Liver (tissue), 3 donors: ENCODE measurements around the gene OXNAD1.

Experiments
- CTCF ChIP-seq: fragments of 150-350 bp; IDR thresholded peaks from 2 replicates; pipeline ENCODE4 v1.5.1; 2017; ENCODE audit warnings: improper control_type of control experiment, low read depth, low read length; ENCODE audit not compliant: missing input control
- EGR1 ChIP-seq, 2 donors: IDR thresholded peaks; 2 replicates each; pipeline ENCODE4 v1.6.1; 2016 to 2018; ENCODE audit warnings: antibody characterized with exemption in 2 of 2, low read depth in 2 of 2
- GABPA ChIP-seq, 2 donors: IDR thresholded peaks in 1 of 2; conservative IDR thresholded peaks in 1 of 2; 2 replicates each; pipeline ENCODE4 v1.6.1; 2016; ENCODE audit warnings: antibody characterized with exemption in 2 of 2, mild to moderate bottlenecking in 1 of 2, moderate library complexity in 1 of 2
- HNF4A ChIP-seq, 2 donors: conservative IDR thresholded peaks; 2 replicates each; pipeline ENCODE4 v1.6.1; 2016; ENCODE audit warnings: antibody characterized with exemption in 2 of 2, mild to moderate bottlenecking in 2 of 2
- JUND ChIP-seq, 2 donors: IDR thresholded peaks; 2 replicates each; pipeline ENCODE4 v1.6.1; 2016; ENCODE audit warnings: antibody characterized with exemption in 2 of 2
- MAX ChIP-seq: IDR thresholded peaks from 2 replicates; pipeline ENCODE4 v1.6.1; 2016; ENCODE audit warnings: antibody characterized with exemption
- RAD21 ChIP-seq, 2 donors: IDR thresholded peaks; 2 replicates each; pipeline ENCODE4 v1.6.1; 2016; ENCODE audit warnings: antibody characterized with exemption in 2 of 2, mild to moderate bottlenecking in 2 of 2
- RXRA ChIP-seq, 2 donors: IDR thresholded peaks; 2 replicates each; pipeline ENCODE4 v1.6.1; 2017 to 2018; ENCODE audit warnings: antibody characterized with exemption in 2 of 2, mild to moderate bottlenecking in 1 of 2
- TAF1 ChIP-seq: conservative IDR thresholded peaks from 2 replicates; pipeline ENCODE4 v1.6.1; 2016; ENCODE audit warnings: antibody characterized with exemption, mild to moderate bottlenecking
- YY1 ChIP-seq: IDR thresholded peaks from 2 replicates; pipeline ENCODE4 v1.6.1; 2016; ENCODE audit warnings: antibody characterized with exemption, mild to moderate bottlenecking
- TF ChIP-seq, protein P1 (sequence below): IDR thresholded peaks from 2 replicates; pipeline ENCODE4 v1.6.1; 2016; ENCODE audit warnings: antibody characterized with exemption, mild to moderate bottlenecking
- TF ChIP-seq, protein P2 (sequence below): IDR thresholded peaks from 2 replicates; pipeline ENCODE4 v1.6.1; 2016; ENCODE audit warnings: antibody characterized with exemption
- TF ChIP-seq, protein P3 (sequence below): IDR thresholded peaks from 2 replicates; pipeline ENCODE4 v1.6.1; 2016; ENCODE audit warnings: antibody characterized with exemption
- donor health status: healthy.
- donor health status: healthy.

GRCh38 chr3:16299746-16300145, 34.7 kb downstream of the OXNAD1 start:
- TF ChIP-seq CTCF (no peak), TAF1 (no peak), RAD21 (IDR thresholded peaks at IDR 0.05) (no peak), JUND (IDR thresholded peaks at IDR 0.05) (no peak), MAX (no peak), YY1 (no peak), EGR1 (IDR thresholded peaks at IDR 0.05; ENCODE audit: low read depth in 2 of 2) (no peak), RXRA (IDR thresholded peaks at IDR 0.05) (no peak), HNF4A (conservative IDR thresholded peaks at IDR 0.05) (no peak), GABPA (IDR thresholded peaks at IDR 0.05 in 1 of 2, conservative IDR thresholded peaks at IDR 0.05 in 1 of 2) (no peak)
- TF ChIP-seq, protein P1, sequence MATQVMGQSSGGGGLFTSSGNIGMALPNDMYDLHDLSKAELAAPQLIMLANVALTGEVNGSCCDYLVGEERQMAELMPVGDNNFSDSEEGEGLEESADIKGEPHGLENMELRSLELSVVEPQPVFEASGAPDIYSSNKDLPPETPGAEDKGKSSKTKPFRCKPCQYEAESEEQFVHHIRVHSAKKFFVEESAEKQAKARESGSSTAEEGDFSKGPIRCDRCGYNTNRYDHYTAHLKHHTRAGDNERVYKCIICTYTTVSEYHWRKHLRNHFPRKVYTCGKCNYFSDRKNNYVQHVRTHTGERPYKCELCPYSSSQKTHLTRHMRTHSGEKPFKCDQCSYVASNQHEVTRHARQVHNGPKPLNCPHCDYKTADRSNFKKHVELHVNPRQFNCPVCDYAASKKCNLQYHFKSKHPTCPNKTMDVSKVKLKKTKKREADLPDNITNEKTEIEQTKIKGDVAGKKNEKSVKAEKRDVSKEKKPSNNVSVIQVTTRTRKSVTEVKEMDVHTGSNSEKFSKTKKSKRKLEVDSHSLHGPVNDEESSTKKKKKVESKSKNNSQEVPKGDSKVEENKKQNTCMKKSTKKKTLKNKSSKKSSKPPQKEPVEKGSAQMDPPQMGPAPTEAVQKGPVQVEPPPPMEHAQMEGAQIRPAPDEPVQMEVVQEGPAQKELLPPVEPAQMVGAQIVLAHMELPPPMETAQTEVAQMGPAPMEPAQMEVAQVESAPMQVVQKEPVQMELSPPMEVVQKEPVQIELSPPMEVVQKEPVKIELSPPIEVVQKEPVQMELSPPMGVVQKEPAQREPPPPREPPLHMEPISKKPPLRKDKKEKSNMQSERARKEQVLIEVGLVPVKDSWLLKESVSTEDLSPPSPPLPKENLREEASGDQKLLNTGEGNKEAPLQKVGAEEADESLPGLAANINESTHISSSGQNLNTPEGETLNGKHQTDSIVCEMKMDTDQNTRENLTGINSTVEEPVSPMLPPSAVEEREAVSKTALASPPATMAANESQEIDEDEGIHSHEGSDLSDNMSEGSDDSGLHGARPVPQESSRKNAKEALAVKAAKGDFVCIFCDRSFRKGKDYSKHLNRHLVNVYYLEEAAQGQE = no peak
- TF ChIP-seq, protein P2, sequence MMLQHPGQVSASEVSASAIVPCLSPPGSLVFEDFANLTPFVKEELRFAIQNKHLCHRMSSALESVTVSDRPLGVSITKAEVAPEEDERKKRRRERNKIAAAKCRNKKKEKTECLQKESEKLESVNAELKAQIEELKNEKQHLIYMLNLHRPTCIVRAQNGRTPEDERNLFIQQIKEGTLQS = no peak
- TF ChIP-seq, protein P3, sequence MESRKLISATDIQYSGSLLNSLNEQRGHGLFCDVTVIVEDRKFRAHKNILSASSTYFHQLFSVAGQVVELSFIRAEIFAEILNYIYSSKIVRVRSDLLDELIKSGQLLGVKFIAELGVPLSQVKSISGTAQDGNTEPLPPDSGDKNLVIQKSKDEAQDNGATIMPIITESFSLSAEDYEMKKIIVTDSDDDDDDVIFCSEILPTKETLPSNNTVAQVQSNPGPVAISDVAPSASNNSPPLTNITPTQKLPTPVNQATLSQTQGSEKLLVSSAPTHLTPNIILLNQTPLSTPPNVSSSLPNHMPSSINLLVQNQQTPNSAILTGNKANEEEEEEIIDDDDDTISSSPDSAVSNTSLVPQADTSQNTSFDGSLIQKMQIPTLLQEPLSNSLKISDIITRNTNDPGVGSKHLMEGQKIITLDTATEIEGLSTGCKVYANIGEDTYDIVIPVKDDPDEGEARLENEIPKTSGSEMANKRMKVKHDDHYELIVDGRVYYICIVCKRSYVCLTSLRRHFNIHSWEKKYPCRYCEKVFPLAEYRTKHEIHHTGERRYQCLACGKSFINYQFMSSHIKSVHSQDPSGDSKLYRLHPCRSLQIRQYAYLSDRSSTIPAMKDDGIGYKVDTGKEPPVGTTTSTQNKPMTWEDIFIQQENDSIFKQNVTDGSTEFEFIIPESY = no peak
